Spleen (tissue), 11 donors: ENCODE data around the gene MOB1B. TPM values are rescaled to one million over a fixed set of nuclear protein-coding genes. Genes with fewer than 3 reads are reported as not detected.

Source experiments
- DNase-seq: peaks from one replicate; pipeline ENCODE4 v3.0.0-alpha.2; 2020
- H3K27ac ChIP-seq, 8 donors: fragments of 200-600 bp; sonication (generic) in 7 of 8; 1 replicate in 4 of 8; 2 replicates in 4 of 8; pipeline versions ENCODE4 v1.5.0 to v1.8.0; 2016 to 2021; ENCODE audit warnings: inconsistent platforms in 4 of 8, mild to moderate bottlenecking in 4 of 8, moderate library complexity in 1 of 8
- H3K27me3 ChIP-seq, 7 donors: fragments of 200-600 bp; sonication (generic) in 6 of 7; replicated peaks in 1 of 7; 1 replicate in 4 of 7; 2 replicates in 3 of 7; pipeline versions ENCODE4 v1.5.0 to v1.8.0; 2016 to 2021; ENCODE audit warnings: inconsistent platforms in 3 of 7, mild to moderate bottlenecking in 1 of 7
- H3K36me3 ChIP-seq, 6 donors: fragments of 200-600 bp; sonication (generic) in 5 of 6; 1 replicate in 4 of 6; 2 replicates in 2 of 6; pipeline versions ENCODE4 v1.5.0 to v1.8.0; 2016 to 2021; ENCODE audit warnings: inconsistent platforms in 2 of 6
- H3K4me1 ChIP-seq, 6 donors: fragments of 200-600 bp; sonication (generic) in 5 of 6; 1 replicate in 3 of 6; 2 replicates in 3 of 6; pipeline versions ENCODE4 v1.5.0 to v1.8.0; 2016 to 2021; ENCODE audit warnings: inconsistent platforms in 3 of 6
- H3K4me3 ChIP-seq, 8 donors: fragments of 200-600 bp; sonication (generic) in 7 of 8; 1 replicate in 4 of 8; 2 replicates in 4 of 8; pipeline versions ENCODE4 v1.5.0 to v1.8.0; 2016 to 2021; ENCODE audit warnings: inconsistent platforms in 4 of 8, mild to moderate bottlenecking in 4 of 8, moderate library complexity in 2 of 8
- H3K9me3 ChIP-seq, 8 donors: fragments of 200-600 bp; sonication (generic) in 7 of 8; 1 replicate in 4 of 8; 2 replicates in 4 of 8; pipeline versions ENCODE4 v1.5.0 to v1.8.0; 2016 to 2021; ENCODE audit warnings: inconsistent platforms in 4 of 8
- CTCF ChIP-seq, 11 experiments: fragments of 200-600 bp in 7 of 11; fragments of 450-650 bp in 4 of 11; sonication (generic) in 4 of 11; IDR thresholded peaks in 8 of 11; conservative IDR thresholded peaks in 3 of 11; 1 replicate in 7 of 11; 2 replicates in 4 of 11; pipeline versions ENCODE4 v1.4.0 to v1.8.0; 2016 to 2021; ENCODE audit warnings: antibody characterized with exemption in 11 of 11, inconsistent platforms in 4 of 11, mild to moderate bottlenecking in 1 of 11
- POLR2A ChIP-seq, 3 donors: fragments of 450-650 bp; IDR thresholded peaks; one replicate each; pipeline ENCODE4 v1.5.1; 2017; ENCODE audit warnings: antibody characterized with exemption in 3 of 3, mild to moderate bottlenecking in 1 of 3
- POLR2AphosphoS5 ChIP-seq, 3 donors: sonication (generic); formaldehyde crosslinking; IDR thresholded peaks; one replicate each; pipeline ENCODE4 v1.5.1; 2017; ENCODE audit warnings: antibody characterized with exemption in 3 of 3
- WGBS, 5 donors: extraction: QIAGEN DNeasy Blood & Tissue Kit in 3 of 5; methylation state at CpG; one replicate each; pipeline versions ENCODE4 v1.1.5 to v1.1.7; 2013 to 2018; 5-methylcytosine and 5-hydroxymethylcytosine counted together
- intact Hi-C: fragments of 100-400 bp; cut with DNase I; formaldehyde crosslinking; loops from one replicate; pipeline ENCODE4 v1.15.0; 2023; ENCODE audit warnings: low total_unique reads
- polyA plus RNA-seq, 3 donors: library from polyadenylated mRNA; stranded (reverse); fragments of 200-250 nt; gene quantifications; one replicate each; pipeline ENCODE4 v1.2.1, GENCODE V29; 2013
- total RNA-seq, 7 donors: library from RNA; depleted of rRNA in 3 of 7; stranded (reverse); fragments of >200 nt in 3 of 7; fragmentation: NEBNext Ultra II Directional in 4 of 7; extraction: Animal tissue kit (Norgen Biotek cat#: 25700) in 4 of 7; gene quantifications; one replicate each; pipeline versions ENCODE4 v1.1.0 to v1.2.1, GENCODE V29; 2016 to 2021
- donor health status: healthy with polysubstance abuse.
- donor health status: DM: no; HTN: no; CAD: no; lungs with moderate emphysema.
- donor health status: DM: no; HTN: no; CAD: no.
- donor health status: Bipolar disorder and iron deficiency.
- donor health status: healthy.
- donor health status: DM: no; HTN: no; CAD: no.
- donor health status: DM: yes; HTN: yes; CAD: no.

The MOB1B gene
- total and polyA plus RNA-seq, 10 donors = 3.5 to 29.6 (median 22.7) TPM

DNA sequence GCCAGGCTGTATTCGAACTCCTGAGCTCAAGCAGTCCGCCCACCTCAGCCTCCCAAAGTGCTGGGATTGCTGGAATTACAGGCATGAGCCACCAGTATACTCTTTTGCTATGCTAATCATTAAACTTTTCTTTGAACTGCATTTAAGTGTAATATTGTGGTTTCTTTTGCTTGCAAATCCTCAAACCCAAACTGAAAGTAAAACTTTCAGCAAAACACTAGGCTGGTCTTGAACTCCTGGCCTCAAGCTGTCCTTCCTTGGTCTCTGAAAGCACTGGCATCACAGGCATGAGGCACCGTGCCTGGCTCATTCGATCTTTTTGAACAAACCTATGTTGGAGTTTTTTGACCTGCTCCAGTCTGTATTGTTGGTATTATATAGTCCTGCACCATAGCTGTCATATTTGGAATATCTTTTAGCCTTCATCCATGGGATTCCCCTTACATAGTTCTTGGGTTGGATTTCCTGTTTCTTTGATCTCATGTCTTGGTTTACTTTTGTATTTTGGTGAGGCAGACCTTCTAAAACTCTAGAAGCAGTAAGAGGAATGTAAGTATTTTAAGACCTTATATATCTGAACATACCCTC lies 34.1 kb downstream of the MOB1B start:
- no peak overlapping the region for H3K27ac ChIP-seq
- no peaks in the 10 kb centered on the region for H3K27me3 ChIP-seq
- no peak overlapping the region for H3K4me3 ChIP-seq
- no peak for DNase-seq
- intact Hi-C loops = no loop called here
- H3K9me3 ChIP-seq = peaks cover 0 to 8% (median 2%) of the 10 kb centered on the region in 8 donors
- WGBS, 5 donors = 79 to 92% (median 87%) methylated on average over 4 of the region's 4 CpGs
- H3K4me1 ChIP-seq = peaks cover 0 to 16% (median 3%) of the 10 kb centered on the region in 6 donors
- TF ChIP-seq POLR2AphosphoS5 (IDR thresholded peaks at IDR 0.05) (no peak), POLR2A (IDR thresholded peaks at IDR 0.05) (no peak), CTCF (IDR thresholded peaks at IDR 0.05 in 8 of 11, conservative IDR thresholded peaks at IDR 0.05 in 3 of 11) (no peak)
- no peaks in the 10 kb centered on the region for H3K36me3 ChIP-seq

DNA sequence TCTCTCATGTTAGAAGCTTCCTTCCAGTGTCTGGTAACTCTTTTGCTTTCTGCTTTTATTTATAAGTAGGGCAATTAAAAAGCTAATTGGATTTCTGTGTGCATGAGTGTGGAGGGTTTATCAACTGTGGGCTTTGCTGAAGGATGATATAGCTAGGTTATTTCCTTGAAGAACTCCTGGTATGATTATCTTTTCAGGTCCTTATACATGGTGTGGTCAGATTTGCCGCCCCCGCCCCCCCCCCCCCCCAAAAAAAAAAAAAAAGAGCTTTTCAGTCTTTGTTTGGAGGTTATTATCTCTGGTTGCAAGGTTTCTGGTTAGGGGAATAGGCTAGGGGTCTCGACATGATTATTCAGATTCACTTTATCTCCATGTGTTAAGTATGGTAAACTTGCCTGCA lies 35.9 kb downstream of the MOB1B start:
- TF ChIP-seq POLR2AphosphoS5 (IDR thresholded peaks at IDR 0.05) (no peak), CTCF (IDR thresholded peaks at IDR 0.05 in 8 of 11, conservative IDR thresholded peaks at IDR 0.05 in 3 of 11) (no peak), POLR2A (IDR thresholded peaks at IDR 0.05) (no peak)
- intact Hi-C loops = no loop called here
- Histone ChIP-seq H3K27ac (no peak overlapping the region), H3K4me1 (peaks cover 0 to 21% (median 6%) of the 10 kb centered on the region in 6 donors), H3K36me3 (no peaks in the 10 kb centered on the region), H3K4me3 (no peak overlapping the region), H3K27me3 (no peaks in the 10 kb centered on the region), H3K9me3 (peaks cover 0 to under 1% (median 0%) of the 10 kb centered on the region in 8 donors)
- 72 to 81% (median 80%) methylated on average over 2 to 3 of the region's 3 CpGs for WGBS, 5 donors
- no peak for DNase-seq

GRCh38 chr4:70940134-70940533 lies 38.0 kb downstream of the MOB1B start:
- WGBS, 5 donors = 94 to 99% (median 97%) methylated on average over 5 of the region's 5 CpGs

More at GRCh38 chr4:70940134-70940533, 38.0 kb downstream of the MOB1B start:
- no peak overlapping the region for H3K27ac ChIP-seq
- H3K36me3 ChIP-seq = no peaks in the 10 kb centered on the region
- no peak overlapping the region for H3K4me3 ChIP-seq
- H3K27me3 ChIP-seq = no peaks in the 10 kb centered on the region
- no peak for TF ChIP-seq POLR2AphosphoS5 (IDR thresholded peaks at IDR 0.05)
- TF ChIP-seq POLR2A (IDR thresholded peaks at IDR 0.05) = no peak
- TF ChIP-seq CTCF (IDR thresholded peaks at IDR 0.05 in 8 of 11, conservative IDR thresholded peaks at IDR 0.05 in 3 of 11) = no peak
- DNase-seq = no peak
- H3K9me3 ChIP-seq = no peaks in the 10 kb centered on the region
- intact Hi-C loops = no loop called here
- H3K4me1 ChIP-seq = peaks cover 0 to 31% (median 14%) of the 10 kb centered on the region in 6 donors
